Activated CD4-positive, CD25-positive, alpha-beta regulatory T cell treated with anti-CD3 and anti-CD28 coated beads, Interleukin-2, amount 50 U/mL, for 16 hours (primary cell): ENCODE data around the gene GNB4.

ENCODE experiments used
- DNase-seq: peaks from one replicate; pipeline ENCODE4 v3.0.0-alpha.2; 2020; ENCODE audit warnings: low read depth, low spot score

GNB4 gene

GRCh38 chr3:179451265-179452175, at the start of gene GNB4:
TSS of gene GNB4 (minus strand) at chr3:179451470. CDS start at chr3:179426200, 25,270 bp downstream.
- DNase-seq = no peak

GRCh38 chr3:179495483-179495882, 44.2 kb upstream of the GNB4 start:
- DNase-seq = no peak

- DNase-seq = no peak
Measured at GRCh38 chr3:179493260-179493659, 42.0 kb upstream of the GNB4 start.

DNA sequence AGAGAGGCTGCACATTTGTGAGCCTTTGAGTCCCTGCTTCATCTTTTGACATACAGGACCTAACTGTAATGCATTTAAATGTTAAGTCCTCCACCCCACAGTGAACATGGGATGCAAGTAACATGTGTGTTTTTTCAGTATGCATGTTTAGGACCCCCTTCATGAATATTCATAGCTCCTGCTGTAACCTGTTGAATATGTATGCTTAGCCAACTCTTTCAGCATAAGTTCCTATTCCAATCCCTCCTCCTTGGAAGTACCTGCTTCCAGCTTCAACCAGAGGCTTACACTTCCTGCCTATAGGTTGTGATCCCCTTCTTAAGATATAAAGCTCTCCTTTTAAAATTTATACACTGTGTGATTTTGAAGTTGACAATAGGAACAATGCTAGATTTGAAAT, 36.9 kb upstream of the GNB4 start:
- no peak for DNase-seq

DNA sequence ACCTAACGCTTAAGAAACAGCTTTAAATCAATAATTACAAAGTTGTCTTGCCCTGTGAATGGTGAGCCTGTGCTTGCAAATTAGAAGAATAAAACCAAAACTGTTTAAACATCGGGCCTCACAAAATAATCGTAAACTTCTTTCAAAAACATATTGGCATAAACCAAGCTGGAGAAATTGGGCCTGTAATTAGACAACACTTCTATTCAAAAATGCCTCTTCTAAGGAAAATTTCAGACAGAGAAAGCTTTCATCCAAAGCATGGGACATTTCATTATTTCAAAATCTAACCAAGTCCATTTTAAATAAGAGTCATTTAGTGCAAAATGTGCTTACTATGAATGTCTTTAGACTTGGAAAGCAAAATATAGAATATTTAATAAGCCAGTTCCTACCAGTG, 35.5 kb upstream of the GNB4 start:
- DNase-seq = no peak

GRCh38 chr3:179482857-179483256, 31.6 kb upstream of the GNB4 start:
- DNase-seq = no peak

DNA sequence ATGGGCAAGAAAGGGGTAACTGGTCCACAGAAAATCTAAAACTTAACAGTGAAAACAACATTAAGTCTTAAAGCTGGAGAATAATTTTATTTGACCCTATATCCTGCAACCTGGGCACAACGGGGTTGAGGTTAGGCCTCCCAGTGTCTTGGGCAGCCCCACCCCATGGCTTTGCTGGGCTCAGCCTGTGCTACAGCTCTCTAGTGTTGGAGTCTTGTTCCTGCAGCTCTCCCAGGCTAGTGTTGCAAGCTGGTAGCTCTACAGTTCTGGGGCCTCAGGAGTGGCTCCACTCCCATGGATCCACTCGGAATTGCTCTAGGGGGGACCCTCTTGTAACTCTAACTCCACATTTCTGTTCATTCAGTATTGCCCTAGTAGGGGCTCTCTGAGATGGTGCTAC, 24.9 kb upstream of the GNB4 start:
- DNase-seq = no peak

- no peak for DNase-seq
Measured at GRCh38 chr3:179474480-179474879, 23.2 kb upstream of the GNB4 start.

DNA sequence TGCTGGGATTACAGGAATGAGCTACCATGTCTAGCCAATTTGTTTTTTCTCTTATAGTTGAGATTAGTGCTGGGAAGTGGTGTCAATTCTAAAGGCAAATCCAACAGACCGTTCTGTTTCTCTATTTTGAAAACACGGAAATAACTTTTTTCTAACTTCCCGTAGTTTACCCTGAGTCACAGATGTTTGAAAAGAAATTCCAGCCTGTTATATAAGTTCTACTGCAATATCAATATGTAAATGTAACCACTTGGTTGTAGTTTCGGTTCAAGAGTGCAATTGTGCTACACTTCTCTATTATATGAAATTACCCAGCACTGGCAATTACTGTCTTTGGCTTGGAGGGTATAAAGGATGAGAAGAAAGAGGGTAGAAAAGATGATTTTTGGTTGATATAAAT, 22.3 kb upstream of the GNB4 start:
- DNase-seq = no peak

- DNase-seq = no peak
Measured at GRCh38 chr3:179464323-179465092, 13.2 kb upstream of the GNB4 start.

GRCh38 chr3:179463319-179463718, 12.0 kb upstream of the GNB4 start:
- DNase-seq = no peak

- no peak for DNase-seq
Measured at GRCh38 chr3:179460260-179460659, 9.0 kb upstream of the GNB4 start.

GRCh38 chr3:179455954-179456353, 4.7 kb upstream of the GNB4 start:
- DNase-seq = no peak

GRCh38 chr3:179454887-179455286, 3.6 kb upstream of the GNB4 start:
- DNase-seq = no peak

DNA sequence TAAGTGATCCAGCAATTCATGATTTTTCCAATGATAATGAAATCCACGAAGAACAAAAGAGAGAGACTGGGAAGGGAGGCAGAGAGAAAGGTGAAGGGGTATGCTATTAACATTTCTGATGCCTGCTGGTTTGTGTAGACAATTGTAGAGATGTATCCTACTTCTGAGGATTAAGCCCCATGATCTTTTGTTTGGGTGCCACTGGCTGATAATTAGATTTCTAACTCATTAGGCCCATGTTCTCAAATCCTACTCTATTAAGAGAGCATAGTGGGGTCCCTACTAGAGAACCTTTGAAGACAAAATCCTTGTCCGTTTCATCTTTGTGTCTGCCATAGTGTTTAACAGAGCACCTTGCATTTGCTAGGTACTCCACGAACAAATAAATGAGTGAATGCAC, 2.7 kb upstream of the GNB4 start:
- DNase-seq = no peak

DNA sequence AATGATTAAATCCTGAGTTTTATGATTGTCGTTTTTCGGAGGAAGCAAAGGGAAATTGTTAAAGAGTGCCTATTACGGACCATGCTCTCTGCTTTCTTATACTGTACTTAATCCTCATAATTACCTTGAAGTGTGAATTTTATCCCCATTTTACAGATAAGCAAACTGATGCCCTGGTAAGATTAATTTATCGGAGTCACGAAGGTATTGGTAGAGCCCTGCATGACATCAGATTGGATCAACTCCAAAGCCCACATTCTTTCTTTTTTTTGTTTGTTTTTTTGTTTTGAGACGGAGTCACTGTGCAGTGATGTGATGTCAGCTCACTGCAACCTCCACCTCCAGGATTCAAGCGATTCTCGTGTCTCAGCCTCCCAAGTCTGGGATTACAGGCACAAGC, 1.6 kb upstream of the GNB4 start:
- DNase-seq = no peak

GRCh38 chr3:179452176-179452564, 900 bp upstream of the GNB4 start:
- DNase-seq = no peak

GRCh38 chr3:179450901-179451264, 387 bp downstream of the GNB4 start:
- DNase-seq = no peak

- DNase-seq = no peak
Measured at GRCh38 chr3:179450261-179450701, 989 bp downstream of the GNB4 start.

DNA sequence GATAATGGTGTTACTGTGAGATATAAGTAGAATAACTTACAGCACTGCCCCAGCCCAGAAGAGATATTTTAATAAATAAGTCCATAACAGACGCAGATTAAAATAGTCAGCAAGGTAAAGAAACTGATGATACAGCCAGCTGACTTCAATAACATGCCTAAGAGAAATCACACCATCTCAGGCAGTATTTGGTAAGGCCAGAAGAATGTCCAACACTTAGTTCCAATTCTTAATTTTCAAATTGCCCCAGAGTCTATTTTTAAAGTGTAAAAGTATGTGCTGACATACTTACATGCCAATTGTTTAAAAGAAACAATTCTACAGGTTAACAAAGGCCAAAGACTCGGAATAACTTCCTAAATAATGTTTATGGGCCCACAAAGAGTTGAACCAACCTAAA, 1.6 kb downstream of the GNB4 start:
- DNase-seq = no peak

DNA sequence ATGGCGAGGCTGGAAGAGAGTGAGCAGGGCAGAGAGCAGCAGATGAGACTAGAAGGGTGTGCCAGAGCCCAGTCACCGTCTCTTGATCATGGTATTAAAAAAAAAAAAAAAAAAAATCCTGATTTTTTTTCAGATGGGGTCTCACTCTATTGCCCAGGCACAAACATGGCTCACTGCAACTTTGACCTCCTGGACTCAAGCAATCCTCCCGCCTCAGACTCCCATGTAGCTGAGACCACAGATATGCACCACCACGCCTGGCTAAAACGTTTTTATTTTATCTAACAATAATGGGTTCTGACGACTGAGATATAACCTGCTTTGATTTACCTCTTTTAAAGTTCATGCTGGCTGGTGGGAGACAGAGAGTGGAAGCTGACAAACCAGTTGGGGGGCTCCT, 4.0 kb downstream of the GNB4 start:
- DNase-seq = no peak

DNA sequence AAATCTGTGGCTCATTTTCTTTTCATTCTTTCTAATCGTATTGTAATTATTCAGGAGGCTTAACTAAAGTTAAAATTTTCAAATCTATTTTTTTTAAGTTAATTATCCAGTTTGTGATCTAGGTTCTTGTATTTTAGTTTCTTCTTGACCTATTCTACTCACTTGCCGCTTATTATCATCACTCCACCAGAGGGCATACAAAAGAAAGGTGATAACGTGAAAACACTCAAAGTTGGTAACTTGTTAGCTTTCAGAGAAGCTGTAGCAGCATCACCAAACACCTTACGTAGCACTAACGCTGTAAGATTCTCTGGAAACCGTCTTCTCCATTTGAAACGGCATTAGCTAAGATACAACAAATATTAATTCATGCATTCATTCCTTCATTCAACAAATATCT, 4.8 kb downstream of the GNB4 start:
- no peak for DNase-seq

DNA sequence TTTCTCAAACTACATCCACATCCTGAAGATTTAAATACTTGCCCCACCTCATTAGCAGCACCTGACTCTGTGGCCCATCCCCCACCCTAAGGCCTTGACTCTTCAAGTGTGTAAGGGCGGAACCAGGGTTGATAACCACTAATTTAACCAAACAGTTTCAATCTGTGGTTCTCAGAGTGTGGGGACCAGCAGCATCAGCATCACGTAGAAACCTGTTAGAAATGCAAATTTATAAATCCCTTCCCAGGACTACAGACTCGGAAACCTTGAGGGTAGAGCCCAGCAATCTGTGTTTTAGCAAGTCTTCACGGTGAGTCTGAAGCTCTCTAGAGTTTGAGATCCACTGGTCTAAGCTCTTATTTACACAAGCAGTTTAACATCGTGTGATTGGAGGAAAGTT, 12.4 kb downstream of the GNB4 start:
- DNase-seq = no peak
